NCI-H2081 treated with DMSO at 0.1 percent for 48 hours (cell line): ENCODE results near the gene ADGRB3.

Source experiments
- DNase-seq: peaks from one replicate; lab custom pipeline; 2025; lab: John Stamatoyannopoulos, UW

Gene ADGRB3

DNA sequence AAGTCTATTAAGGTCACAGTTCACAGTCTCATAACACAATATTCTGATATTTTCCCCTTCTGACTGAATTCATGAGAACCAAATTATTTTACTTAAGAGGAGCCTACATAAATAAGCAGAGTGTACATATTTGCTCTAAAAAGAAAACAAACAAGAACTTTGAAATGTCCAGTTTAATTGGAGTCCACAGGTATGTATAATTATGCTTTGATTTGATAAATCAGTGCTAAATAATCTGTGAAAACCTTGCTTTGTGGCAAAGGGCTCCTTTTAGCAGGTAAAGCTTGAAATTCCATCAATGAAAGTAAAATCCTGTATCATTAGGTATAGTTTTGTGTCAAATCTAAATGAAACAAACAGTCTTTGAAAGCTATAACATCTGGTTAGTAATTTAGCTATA, 69.4 kb downstream of the ADGRB3 start:
- no peak for DNase-seq

DNA sequence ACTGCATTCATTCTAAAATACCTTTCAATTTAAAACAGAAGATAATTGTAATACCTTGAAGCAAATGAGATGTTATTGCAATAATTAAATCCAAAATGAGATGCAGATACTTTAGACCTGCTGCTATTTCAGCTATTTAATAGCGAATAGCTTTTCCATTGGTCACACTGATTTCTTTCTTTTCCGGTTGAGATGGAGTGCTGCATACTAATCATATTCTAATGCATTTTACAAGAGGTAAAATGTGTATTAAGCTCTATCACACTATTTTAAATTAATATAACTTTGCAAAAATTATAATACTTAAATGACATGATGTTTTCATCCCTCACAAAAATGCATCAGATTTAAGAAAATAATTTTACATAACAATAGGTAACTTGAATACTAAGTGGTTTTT, 74.0 kb downstream of the ADGRB3 start:
- DNase-seq, result no peak

DNA sequence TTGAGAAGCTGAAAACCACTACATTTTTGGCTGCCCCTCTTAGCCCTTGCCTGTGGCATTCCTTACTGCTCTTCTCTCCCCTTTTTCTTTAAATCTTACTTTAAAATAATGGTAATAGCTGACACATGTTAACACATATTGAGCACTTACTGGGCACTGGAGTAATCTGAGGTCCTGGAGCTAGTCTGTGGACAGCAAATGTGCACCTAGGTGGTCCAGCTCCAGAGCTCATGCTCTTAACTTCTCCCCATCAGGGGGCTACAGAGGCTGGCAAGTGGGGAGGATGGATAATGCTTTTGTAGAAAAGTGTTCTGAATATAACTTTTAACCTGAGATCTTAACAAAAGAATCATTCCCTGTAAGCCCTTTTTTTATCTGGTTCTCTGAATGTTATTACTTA, 74.8 kb downstream of the ADGRB3 start:
- no peak for DNase-seq

DNA sequence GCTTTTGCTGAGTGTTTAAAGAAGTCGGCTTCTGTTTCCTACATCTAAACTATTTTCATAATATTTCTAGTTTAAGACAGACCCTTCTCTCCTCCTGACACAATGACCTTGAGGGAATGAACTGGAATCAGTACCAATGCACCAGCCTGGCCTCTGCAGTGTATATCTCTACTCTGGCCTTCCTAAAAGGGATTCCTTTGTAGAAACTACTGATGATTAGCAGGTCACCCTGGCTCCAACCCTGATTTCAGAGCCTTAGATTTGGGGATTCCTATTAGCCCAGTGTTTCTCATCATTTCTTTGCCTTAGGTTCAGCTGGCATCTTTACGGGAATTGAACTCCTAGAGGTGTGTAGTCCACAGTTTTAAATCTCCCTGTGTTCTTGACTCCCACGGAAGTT, 75.4 kb downstream of the ADGRB3 start:
- no peak for DNase-seq

DNA sequence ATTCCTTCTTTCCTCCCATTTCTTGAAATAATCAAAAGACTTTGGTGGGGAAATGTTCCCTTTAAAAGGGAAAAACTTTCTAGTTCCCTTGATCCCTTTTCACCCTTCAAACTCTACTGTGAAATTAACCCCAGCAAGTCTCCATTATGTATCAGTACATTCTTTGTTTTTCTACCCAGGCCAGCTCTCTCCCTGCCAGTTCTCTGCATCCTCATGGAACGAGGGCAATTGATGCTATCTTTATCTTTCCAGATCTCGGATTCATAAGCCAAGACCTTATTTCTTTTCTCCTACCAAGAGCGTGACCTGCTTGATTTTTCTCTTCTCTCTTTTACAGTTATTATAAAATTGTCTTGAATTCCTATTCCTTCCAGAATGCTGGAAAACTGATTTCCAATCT, 75.8 kb downstream of the ADGRB3 start:
- no peak for DNase-seq

DNA sequence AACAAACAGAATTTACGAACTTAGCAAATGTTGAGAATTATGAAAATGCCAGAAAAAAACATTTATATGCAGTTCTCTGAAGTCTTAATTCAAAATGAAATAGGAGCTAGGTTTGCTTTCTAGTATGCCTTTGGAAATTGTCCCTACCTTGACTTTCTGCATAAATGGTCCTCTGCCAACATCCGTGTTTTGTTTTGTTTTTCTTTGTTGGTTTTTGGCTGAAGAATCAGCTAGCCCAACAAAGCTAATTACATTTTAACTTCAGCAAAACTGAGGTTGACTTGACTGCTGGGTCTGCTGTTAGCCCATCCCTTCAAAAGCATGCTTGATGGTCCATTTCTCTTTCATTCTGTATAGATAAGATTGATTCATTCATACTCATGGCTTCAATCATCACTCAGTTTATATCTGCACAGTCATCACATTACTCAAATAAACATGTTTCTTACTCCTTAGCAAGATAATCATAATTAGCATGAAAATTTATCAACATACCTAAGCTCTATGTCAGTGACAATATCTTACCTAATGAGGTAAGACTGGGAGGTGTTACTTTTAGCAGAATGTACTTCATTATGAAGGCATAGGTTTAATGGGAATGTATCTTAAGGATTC, 76.4 kb downstream of the ADGRB3 start:
- DNase-seq, result no peak

DNA sequence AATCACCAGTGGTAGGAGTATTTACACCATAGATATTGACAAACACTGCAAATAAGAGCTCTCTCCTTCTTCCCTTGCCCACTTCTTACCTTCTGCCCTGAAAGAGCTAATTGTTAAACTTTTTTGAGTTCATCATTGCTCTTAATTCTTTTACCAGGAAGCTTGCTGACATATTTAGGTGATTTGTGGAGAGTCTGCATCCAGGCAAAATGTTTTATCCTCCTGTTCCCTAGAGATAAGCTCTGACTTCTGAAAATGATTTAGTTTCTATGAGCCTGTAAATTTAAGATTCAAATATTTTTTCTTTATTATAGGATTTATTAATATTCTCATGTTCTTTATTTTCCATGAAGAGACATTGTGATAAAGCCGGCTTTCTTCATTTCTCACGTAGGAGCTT, 81.5 kb downstream of the ADGRB3 start:
- no peak for DNase-seq

DNA sequence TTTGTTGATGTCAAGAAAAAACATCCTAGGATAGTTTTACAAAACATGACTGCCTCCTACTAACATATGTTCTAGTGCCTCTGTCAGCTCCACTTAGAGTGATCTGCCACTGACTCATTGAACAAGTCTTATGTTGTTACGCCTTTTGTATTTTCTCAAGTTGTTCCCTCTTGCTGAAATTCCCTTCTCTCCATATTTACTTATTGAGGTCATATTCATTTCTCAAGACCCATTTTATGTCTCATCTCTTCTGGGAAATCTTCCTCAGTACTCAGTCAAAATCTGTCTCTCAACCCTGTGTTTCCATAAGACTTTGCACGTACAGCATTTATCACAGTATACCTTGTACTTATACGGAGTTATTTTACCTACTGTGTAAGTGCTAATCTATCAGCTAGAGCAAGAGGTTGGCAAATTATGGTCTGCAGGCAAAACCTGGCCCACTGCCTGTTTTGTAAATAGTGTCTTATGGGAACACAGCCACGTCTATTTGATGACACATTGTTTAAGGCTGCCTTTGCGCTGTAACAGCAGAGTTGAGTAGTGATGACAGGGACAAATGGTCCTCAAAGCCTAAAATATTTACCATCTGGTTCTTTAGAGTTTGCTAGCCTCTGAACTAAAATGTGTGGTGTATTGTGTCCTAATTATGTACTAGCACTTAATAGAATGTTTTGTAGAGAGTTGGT, 83.4 kb downstream of the ADGRB3 start:
- DNase-seq, result peak; percentile 91

DNA sequence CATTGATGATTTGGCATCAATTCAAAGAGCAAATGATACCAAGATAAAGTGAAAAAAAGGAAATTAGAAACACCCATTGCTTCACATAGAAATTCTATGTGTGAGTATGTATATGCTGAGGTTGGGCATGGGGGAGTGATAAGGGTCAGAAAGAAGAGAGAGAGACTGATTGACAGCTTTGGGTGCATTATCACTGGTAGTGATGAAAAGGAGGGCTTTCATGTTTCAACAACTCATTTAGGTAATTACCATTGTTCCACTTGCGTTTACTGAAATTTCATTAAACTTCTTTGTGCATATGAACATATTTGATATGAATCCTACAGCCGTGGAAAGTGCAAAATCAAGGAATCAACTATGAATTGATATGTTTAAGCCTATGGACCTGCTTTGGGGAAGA, 84.7 kb downstream of the ADGRB3 start:
- no peak for DNase-seq

DNA sequence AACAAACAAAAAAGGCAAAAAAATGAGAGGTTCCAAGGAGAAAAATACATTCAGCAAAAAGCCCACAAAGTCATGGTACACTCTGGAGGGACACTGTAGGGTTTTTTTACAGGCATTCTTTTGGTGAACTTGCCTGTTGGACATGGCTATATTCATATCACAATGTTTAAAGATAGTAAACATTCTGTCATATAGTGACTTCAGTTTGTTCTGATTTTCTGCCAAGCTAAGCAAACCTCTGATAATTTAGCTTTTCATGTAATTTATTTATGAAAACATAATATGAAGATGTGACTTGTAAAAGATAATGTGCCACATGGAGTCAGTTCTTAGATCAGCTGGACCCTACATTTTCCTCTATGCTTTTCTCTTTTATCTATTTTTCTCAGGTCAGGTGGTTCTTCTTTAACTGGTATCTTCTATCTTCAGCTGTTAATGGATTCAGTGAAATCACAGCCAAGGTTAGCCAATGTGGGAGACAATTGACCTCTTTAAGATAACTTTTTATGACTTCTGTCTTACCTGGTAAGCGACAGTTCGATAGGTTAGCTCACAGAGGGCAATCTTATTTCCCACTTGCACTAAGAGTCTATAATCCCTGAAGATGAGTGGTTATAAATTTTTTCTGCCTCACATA, 87.9 kb downstream of the ADGRB3 start:
- DNase-seq, result no peak

DNA sequence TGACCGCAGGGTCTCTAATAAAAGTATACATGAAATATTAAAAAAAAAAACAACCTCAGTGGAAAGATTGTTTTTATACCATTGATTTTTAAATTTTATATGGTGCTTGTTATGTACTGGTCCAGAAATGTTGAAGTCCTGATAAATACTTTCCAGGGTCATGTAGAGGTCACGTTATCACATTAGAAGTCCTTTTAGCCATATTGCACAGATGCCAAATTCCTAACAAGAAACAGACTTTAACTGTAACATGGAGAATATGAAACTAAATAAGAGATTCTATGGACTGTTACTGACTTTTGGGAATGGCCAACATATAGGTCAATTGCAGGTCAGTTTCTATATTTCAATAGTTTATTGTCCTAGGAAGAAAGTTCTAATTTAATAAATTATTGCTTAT, 89.0 kb downstream of the ADGRB3 start:
- no peak for DNase-seq

DNA sequence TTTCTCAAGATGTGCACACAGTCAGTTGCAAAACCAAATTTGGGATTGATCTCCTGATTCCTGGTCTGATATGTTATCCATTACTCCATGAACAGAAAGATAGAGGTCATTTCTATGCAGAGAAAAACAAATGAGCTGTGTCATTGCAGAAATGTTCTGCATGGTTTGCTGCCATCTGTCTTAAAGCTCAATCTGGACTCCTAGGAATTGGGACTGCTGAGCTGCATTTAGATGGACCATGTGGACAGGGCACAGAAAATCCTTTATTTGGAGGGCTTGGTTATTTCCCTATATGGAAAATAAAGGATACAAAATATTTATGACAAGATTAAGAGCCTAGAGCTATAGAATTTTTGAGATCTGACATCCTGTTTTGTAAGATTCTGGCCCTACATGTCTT, 91.3 kb downstream of the ADGRB3 start:
- no peak for DNase-seq

DNA sequence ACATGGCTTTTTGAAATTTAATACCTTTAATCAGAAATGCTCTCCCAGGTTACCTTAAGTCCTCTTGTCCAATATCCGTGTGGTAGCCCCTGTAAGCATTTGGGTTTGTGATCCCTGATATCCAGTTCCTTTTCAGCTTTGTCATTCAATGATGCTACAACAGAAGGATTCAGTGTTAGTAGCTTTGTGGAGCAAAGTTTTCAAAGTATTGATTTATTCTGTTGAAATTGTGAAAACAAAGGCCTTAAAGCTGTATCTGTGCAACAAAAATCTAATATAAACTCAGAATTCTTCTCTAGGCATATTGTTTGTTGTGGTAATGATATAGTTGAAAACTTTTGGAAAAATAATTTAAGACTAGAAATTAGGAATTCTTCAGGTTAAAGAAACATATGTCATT, 91.9 kb downstream of the ADGRB3 start:
- DNase-seq, result no peak

DNA sequence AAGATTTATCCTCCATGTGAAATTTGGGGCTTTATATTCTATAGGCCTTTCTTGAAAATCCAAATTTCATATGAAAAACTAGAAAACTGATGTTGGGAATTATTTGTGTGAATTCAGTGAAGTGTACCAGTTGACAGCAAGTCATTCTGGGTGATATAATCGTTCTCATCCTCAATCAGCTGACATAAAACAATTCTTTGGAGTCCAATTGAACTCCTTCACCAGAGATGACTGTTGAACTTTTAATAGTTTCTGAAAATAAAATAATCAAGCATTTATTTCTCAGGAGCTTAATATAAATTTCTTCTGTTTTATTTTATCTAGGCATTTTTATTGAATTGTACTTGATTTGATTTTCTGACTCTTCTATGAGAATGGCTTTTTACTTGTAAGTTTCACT, 92.6 kb downstream of the ADGRB3 start:
- no peak for DNase-seq

DNA sequence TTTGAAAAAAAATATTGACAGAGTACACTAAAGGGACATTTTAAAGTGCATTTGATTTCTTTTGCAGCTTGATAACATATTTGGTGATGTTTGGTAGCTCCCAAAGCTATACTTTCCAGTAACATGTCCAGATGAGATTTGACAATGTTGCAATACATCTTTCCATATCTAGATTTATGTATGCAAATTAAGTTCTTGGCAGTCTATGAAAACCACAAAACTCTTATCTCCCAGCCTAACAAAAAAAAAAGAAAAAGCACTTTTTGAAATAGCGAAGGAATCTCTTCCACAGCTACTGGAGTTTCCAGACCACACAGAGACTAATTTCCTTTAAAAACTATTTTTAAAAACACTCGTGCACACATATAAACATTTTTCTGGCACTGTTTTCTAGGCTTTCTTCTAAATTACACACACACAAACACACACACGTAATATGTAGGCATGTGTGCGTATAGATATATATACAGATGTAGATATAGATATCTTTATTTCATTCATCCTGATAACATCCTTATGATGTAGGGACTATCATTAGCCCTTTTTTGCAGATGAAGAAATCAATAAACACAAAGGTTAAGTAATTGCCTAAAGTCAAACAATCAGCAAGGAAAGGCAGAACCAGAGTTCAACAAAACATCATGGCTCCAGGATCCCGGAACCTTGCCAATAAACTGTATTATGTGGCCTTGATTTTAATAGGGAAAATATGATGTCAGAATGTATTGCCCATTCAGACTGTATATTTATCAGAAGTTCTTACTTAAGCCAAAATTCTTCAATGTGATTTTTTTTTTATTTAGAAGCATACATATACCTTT, 93.3 kb downstream of the ADGRB3 start:
- no peak for DNase-seq

DNA sequence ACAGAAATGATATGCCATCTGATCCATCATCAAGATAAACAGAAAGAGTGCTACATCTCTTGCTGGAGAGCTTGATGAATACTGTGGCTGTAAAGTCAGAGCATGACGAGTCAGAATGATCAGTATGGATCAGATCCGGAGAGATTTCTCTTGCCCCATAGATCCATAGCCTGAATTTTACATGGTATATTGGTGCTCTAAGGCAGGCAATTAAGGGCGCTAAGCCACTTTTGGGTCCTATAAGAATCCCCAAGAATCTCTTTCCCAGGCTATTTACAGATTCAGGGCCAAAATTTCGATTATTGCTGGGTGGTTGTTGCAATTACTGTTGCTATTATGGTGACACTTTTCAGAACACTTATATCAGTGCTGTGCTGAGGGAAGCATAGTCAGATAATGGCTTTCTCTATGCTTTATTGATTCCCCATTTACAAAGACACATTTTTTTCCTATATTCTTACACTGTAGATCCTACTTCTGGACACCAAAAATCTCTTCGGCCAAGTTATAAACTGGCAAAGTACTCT, 94.4 kb downstream of the ADGRB3 start:
- DNase-seq, result no peak

DNA sequence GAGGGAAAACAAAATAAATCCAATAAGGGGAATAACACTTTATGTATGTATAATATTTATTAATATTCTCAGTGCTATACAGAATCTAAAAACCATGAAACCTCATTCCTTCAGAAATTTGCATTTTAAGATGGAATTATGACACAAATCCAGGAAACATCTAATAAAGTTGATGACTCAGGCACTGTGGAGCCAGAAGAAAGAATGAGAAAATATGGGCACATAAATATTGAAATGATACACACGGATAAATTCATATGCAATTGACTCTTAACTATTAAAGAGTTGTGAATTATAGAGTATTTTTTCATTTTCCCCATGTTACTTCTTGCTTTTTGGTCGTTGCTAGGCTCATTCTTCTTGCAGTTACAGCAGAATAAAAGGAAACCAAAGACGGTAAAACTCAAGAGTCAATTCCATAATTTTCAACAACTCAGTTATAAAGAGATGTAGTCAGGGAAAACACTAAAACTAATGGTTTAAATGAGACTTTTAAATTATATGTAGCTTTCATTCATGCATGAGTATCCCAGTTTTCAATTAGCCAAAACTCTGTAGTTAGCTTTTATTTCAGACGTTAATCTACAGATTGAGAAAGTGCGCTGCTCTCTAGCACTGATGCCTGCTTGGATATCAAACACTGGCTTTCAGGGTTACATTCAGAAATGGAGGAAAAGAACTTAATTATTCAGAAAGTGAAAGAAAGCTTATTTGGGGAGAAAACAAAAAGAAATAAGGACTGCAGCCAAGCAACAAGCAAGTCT, 95.4 kb downstream of the ADGRB3 start:
- DNase-seq, result no peak

DNA sequence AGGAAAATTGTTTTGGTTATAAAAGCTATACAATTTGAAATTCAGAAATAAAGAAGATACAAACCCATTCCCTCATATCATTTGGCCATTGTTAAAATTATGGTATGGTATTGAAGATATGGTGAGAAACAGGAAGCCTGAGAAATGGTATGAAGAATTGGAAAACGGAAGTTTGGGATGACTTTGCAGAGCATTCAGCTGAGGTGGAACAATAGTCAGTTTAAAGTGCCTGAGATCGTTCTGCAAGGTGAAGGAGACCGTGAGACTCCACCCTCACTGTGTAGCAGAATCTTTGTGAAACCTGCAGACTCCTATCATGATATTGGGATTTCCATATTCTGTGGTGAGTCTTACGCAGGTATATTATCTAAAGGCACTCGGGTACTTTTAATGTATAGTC, 97.3 kb downstream of the ADGRB3 start:
- no peak for DNase-seq

DNA sequence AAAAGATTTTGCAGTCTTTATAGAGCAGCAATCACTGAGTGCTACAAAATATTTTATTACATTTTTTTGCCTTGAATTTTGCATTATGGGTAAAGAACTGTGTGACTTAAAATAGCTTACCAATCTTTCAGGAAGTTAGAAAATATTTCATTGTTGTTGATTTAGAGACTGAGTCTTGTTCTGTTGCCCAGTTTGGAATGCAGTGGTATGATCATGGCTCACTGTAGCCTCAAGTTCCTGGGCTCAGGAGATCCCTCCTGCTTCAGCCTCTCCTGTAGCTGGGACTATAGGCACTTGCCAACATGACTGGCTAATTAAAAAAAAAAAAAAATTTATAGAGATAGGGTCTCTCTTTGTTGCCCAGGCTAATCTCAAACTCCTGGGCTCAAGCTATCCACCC, 100.8 kb downstream of the ADGRB3 start:
- DNase-seq, result no peak

DNA sequence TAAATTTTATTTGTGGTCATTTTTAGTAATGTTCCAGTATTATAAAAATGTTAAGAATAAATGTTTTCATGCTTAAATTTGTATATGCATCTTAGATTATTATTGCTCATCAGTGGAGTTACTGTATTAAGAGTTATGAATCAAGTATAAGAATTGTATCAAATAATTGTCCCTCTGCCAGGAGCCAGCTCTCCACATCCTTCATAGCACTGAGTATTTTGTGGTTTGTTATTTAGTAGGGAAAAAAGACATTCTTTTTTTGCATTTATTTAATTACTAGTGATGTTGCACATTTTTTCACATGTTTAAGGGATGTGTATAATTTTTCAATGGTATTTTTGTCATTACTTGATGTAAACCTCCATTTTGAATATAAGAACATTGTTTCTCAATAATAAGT, 102.0 kb downstream of the ADGRB3 start:
- DNase-seq, result no peak

DNA sequence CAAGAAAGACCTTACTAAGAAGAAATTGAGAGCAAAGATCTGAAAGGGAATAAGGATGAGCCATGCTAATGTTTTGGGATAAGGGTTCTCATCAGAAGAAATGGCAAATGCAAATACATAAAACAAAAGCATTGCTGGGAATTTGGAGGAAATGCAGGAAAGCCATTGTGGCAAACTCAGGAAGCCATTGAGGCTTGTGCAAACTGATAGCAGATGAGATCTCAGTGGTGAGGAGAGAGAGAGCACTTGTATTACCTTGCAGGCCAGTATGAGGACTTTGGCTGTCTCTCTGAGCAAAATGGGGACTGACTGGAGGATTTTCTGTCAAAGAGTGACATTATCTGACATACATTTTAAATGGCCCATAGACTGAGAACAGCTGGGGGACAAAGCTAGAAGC, 103.0 kb downstream of the ADGRB3 start:
- no peak for DNase-seq
